Measurements from ENCODE around the gene PCDHGC3. TPM values are rescaled to one million over a fixed set of nuclear protein-coding genes. Genes with fewer than 3 reads are reported as not detected.
"Not testable (repeated sequence)": the region's sequence is repeated elsewhere in the genome, so short reads cannot be mapped to it uniquely, and the experiment has no call there.

Gene PCDHGC3
- total and polyA plus RNA-seq, 12 donors: 8.7 to 112 (median 77.6) TPM

- no peaks in the 10 kb centered on the region for H3K36me3 ChIP-seq (replicated peaks in 1 of 2)
- no peak for TF ChIP-seq CTCF (IDR thresholded peaks at IDR 0.05)
- peak in 1 of 2 donors; percentile 43 for TF ChIP-seq POLR2A (IDR thresholded peaks at IDR 0.05)
- H3K9me3 ChIP-seq (replicated peaks in 1 of 3): peaks cover 3 to 48% (median 4%) of the 10 kb centered on the region in 3 donors
- H3K4me1 ChIP-seq (replicated peaks in 1 of 2): peaks cover 0 to 7% of the 10 kb centered on the region in 2 donors
- DNase-seq: peak in 3 of 7 donors; percentile 25 to 46 (median 38)
- H3K4me3 ChIP-seq: peak overlapping the region in 2 of 4 donors; percentile 9 to 14
- intact Hi-C loops (cut with DNase I): no loop called here
- no peaks in the 10 kb centered on the region for H3K27me3 ChIP-seq
- peak overlapping the region in 2 of 5 donors; percentile 7 to 81 for H3K27ac ChIP-seq
- 10 to 19% (median 14%) methylated on average over 10 to 37 of the region's 37 CpGs for WGBS, 4 donors
Observed at GRCh38 chr5:141431286-141431685, 44.5 kb upstream of the PCDHGC3 start.

DNA sequence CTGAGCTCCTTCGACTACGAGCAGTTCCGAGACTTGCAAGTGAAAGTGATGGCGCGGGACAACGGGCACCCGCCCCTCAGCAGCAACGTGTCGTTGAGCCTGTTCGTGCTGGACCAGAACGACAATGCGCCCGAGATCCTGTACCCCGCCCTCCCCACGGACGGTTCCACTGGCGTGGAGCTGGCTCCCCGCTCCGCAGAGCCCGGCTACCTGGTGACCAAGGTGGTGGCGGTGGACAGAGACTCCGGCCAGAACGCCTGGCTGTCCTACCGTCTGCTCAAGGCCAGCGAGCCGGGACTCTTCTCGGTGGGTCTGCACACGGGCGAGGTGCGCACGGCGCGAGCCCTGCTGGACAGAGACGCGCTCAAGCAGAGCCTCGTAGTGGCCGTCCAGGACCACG lies 43.5 kb upstream of the PCDHGC3 start:
- Histone ChIP-seq H3K4me3 (peak overlapping the region in 1 of 4 donors; percentile 14), H3K9me3 (replicated peaks in 1 of 3) (peaks cover 3 to 38% (median 4%) of the 10 kb centered on the region in 3 donors)
- H3K36me3 ChIP-seq (replicated peaks in 1 of 2); H3K27ac ChIP-seq; DNase-seq; intact Hi-C loops (cut with DNase I); H3K27me3 ChIP-seq; H3K4me1 ChIP-seq (replicated peaks in 1 of 2): not testable (repeated sequence)
- WGBS, 4 donors: 27 to 90% (median 28%) methylated on average over 2 to 38 of the region's 38 CpGs; no CpG with 5 or more reads in 1 of the 4 donors

- H3K27ac ChIP-seq; H3K36me3 ChIP-seq (replicated peaks in 1 of 2); intact Hi-C loops (cut with DNase I); H3K27me3 ChIP-seq; DNase-seq; H3K4me3 ChIP-seq; H3K4me1 ChIP-seq (replicated peaks in 1 of 2): not testable (repeated sequence)
- WGBS, 4 donors: 26 to 34% (median 30%) methylated on average over 7 to 29 of the region's 29 CpGs
- H3K9me3 ChIP-seq (replicated peaks in 1 of 3): peaks cover 3 to 34% (median 4%) of the 10 kb centered on the region in 3 donors
Observed at GRCh38 chr5:141432726-141433125, 43.0 kb upstream of the PCDHGC3 start.

DNA sequence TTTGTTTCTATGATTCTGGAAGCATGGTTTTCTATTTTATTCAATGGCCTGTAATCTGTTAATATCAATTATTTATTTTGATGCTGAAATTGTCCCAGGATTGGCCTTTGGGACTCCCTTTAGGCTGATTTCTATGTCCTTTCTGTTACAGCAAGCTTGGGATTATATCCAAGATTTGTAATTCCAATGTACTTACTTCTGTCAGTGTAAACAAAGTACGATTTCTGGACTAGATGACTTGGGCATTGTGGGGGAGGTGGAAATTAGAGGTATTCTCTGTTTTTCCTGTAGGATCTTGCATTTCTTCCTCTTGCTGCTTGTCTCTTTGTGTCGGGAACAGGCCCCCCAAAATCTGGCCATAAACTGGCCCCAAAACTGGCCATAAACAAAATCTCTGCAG lies 41.8 kb upstream of the PCDHGC3 start:
- WGBS, 4 donors: 74 to 93% (median 83%) methylated on average over 2 of the region's 2 CpGs
- H3K9me3 ChIP-seq (replicated peaks in 1 of 3): peaks cover 3 to 21% (median 4%) of the 10 kb centered on the region in 3 donors
- no peaks in the 10 kb centered on the region for H3K27me3 ChIP-seq
- peaks cover 0 to 7% of the 10 kb centered on the region in 2 donors for H3K4me1 ChIP-seq (replicated peaks in 1 of 2)
- intact Hi-C loops (cut with DNase I): no loop called here
- no peaks in the 10 kb centered on the region for H3K36me3 ChIP-seq (replicated peaks in 1 of 2)
- H3K4me3 ChIP-seq: no peak overlapping the region
- TF ChIP-seq CTCF (IDR thresholded peaks at IDR 0.05) (no peak), POLR2A (IDR thresholded peaks at IDR 0.05) (no peak)
- H3K27ac ChIP-seq: no peak overlapping the region
- DNase-seq: no peak

DNA sequence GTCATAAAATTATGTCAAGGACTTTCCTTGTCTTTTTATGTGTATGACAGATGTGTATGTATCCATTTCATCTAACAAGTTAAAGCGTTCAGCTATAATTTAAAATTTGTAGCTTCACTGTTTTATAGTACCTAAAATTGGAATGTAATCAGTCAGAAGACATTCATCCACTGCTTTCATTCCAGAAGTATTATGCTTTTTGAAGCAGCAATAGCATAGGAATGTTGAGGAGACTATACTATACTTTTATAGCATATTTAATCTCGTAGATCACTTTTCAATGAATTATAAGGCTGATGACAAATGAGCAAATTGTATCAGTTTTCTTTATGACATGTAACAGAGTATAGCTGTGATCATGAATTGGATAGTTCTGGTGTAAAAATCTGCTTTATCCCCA lies 38.5 kb upstream of the PCDHGC3 start:
- no peak overlapping the region for H3K4me3 ChIP-seq
- H3K4me1 ChIP-seq (replicated peaks in 1 of 2): no peaks in the 10 kb centered on the region
- intact Hi-C loops (cut with DNase I): no loop called here
- 88 to 94% (median 92%) methylated on average over 2 of the region's 2 CpGs for WGBS, 4 donors
- no peaks in the 10 kb centered on the region for H3K36me3 ChIP-seq (replicated peaks in 1 of 2)
- no peak for DNase-seq
- peaks cover 0 to 4% (median 0%) of the 10 kb centered on the region in 3 donors for H3K9me3 ChIP-seq (replicated peaks in 1 of 3)
- no peak for TF ChIP-seq CTCF (IDR thresholded peaks at IDR 0.05)
- no peak for TF ChIP-seq POLR2A (IDR thresholded peaks at IDR 0.05)
- no peaks in the 10 kb centered on the region for H3K27me3 ChIP-seq
- no peak overlapping the region for H3K27ac ChIP-seq

Measured in adrenal gland (tissue), 12 donors.